Stimulated activated memory B cell treated with anti-CD40 and anti-IgM and Interleukin-4, amounts not matched to agents 10 μg/mL and 1 μg/mL and 100 μg/mL, for 72 hours (primary cell): ENCODE measurements around the gene MIA2.
"Not testable (repeated sequence)": the region's sequence is repeated elsewhere in the genome, so short reads cannot be mapped to it uniquely, and the experiment has no call there.

Experiments
- ATAC-seq: fragments of 150-1000 bp; cut with Tn5 transposase; 2 replicates; pipeline ENCODE4 v1.10.0; 2021
- H3K27ac Mint-ChIP-seq: one replicate; pipeline ENCODE4 v1.8.0; 2022; ENCODE audit warnings: mild to moderate bottlenecking, mixed read lengths
- H3K27me3 Mint-ChIP-seq: one replicate; pipeline ENCODE4 v1.8.0; 2022; ENCODE audit warnings: mixed read lengths
- H3K36me3 Mint-ChIP-seq: one replicate; pipeline ENCODE4 v1.8.0; 2022; ENCODE audit warnings: mixed read lengths
- H3K4me1 Mint-ChIP-seq: one replicate; pipeline ENCODE4 v1.8.0; 2022; ENCODE audit warnings: mixed read lengths
- H3K4me3 Mint-ChIP-seq: one replicate; pipeline ENCODE4 v1.8.0; 2022; ENCODE audit warnings: mild to moderate bottlenecking, moderate library complexity, mixed read lengths
- H3K9me3 Mint-ChIP-seq: one replicate; pipeline ENCODE4 v1.8.0; 2022; ENCODE audit warnings: mixed read lengths

The MIA2 gene, protein sequence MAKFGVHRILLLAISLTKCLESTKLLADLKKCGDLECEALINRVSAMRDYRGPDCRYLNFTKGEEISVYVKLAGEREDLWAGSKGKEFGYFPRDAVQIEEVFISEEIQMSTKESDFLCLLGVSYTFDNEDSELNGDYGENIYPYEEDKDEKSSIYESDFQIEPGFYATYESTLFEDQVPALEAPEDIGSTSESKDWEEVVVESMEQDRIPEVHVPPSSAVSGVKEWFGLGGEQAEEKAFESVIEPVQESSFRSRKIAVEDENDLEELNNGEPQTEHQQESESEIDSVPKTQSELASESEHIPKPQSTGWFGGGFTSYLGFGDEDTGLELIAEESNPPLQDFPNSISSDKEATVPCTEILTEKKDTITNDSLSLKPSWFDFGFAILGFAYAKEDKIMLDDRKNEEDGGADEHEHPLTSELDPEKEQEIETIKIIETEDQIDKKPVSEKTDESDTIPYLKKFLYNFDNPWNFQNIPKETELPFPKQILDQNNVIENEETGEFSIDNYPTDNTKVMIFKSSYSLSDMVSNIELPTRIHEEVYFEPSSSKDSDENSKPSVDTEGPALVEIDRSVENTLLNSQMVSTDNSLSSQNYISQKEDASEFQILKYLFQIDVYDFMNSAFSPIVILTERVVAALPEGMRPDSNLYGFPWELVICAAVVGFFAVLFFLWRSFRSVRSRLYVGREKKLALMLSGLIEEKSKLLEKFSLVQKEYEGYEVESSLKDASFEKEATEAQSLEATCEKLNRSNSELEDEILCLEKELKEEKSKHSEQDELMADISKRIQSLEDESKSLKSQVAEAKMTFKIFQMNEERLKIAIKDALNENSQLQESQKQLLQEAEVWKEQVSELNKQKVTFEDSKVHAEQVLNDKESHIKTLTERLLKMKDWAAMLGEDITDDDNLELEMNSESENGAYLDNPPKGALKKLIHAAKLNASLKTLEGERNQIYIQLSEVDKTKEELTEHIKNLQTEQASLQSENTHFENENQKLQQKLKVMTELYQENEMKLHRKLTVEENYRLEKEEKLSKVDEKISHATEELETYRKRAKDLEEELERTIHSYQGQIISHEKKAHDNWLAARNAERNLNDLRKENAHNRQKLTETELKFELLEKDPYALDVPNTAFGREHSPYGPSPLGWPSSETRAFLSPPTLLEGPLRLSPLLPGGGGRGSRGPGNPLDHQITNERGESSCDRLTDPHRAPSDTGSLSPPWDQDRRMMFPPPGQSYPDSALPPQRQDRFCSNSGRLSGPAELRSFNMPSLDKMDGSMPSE (N-terminal part only)

DNA sequence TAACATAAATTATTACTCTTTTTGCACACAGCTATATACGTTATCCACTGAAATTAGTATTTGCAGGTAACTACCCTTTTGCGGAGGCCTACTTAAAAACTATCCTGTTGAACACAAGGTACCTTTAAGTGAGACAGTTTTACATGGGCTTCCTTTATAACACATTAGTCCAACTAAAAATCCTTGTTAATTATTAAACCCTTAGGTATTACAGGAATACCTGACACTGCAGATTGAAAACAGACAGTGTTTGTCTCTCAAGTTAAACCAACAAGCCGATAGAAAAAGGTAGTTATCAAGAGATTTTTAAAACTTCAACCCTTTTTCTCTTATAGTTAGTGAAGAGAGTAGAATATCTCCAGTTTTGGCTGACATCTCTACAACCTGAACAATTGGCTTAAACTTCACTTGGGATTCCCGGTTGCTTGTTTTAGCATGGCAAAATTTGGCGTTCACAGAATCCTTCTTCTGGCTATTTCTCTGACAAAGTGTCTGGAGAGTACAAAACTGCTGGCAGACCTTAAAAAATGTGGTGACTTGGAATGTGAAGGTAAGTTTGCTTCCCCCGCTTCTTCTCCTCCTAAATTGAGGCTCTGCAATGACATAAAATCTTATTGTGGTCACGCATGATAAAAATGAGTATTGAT is at the start of gene MIA2:
MIA2 (plus strand) TSS at position 236 of the 647 bp plus-strand sequence; CDS start at position 436, 200 bp downstream.
- ATAC-seq: no peak
- no peak within 1 kb of the TSS for H3K4me3 Mint-ChIP-seq
- no peaks in the 10 kb centered on the region for H3K9me3 Mint-ChIP-seq
- peaks cover 6% of the 10 kb centered on the region for H3K4me1 Mint-ChIP-seq
- H3K36me3 Mint-ChIP-seq: no peaks in the 10 kb centered on the region
- no peaks in the 10 kb centered on the region for H3K27me3 Mint-ChIP-seq
- no peak within 1 kb of the TSS for H3K27ac Mint-ChIP-seq

- no peak for ATAC-seq
Measured at GRCh38 chr14:39184628-39185255, 49.0 kb upstream of the MIA2 start.

GRCh38 chr14:39185256-39186049 is 48.3 kb upstream of the MIA2 start:
- Mint-ChIP-seq H3K27ac (no peak overlapping the region), H3K4me3 (no peak overlapping the region), H3K4me1 (peaks cover 8% of the 10 kb centered on the region), H3K27me3 (no peaks in the 10 kb centered on the region), H3K9me3 (no peaks in the 10 kb centered on the region), H3K36me3 (peaks cover 22% of the 10 kb centered on the region)
- no peak for ATAC-seq

More at GRCh38 chr14:39184628-39185255, 49.0 kb upstream of the MIA2 start:
- Mint-ChIP-seq H3K4me1 (peaks cover 8% of the 10 kb centered on the region), H3K27me3 (no peaks in the 10 kb centered on the region), H3K9me3 (no peaks in the 10 kb centered on the region), H3K27ac (no peak overlapping the region), H3K36me3 (peaks cover 19% of the 10 kb centered on the region), H3K4me3 (no peak overlapping the region)

DNA sequence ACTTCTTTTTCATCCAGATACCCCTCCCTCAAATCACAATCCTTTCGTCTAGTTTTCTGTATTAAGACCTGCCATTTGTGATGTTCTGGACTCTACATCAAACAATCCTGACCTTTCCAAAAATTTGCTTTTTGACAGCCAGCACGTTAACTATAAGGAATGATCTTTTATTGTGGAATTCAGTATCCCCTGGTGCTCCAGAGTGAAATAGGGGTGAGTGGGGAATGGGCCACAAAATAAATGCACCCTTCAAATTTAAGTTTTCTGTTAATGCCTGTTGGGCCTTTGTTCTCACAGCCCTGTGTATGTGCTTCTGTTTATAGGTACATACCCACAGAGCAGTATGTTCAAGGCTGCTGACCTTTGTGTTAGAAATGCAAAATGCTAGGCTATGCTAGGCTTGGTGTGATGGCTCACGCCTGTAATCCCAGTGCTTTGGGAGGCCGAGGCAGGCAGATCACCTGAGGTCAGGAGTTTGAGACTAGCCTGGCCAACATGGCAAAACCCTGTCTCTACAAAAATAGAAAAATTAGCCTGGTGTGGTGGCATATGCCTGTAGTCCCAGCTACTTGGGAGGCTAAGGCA is 46.7 kb upstream of the MIA2 start:
- Mint-ChIP-seq H3K9me3 (no peaks in the 10 kb centered on the region), H3K36me3 (peaks cover 32% of the 10 kb centered on the region), H3K4me1 (peaks cover 8% of the 10 kb centered on the region), H3K27ac (no peak overlapping the region), H3K27me3 (no peaks in the 10 kb centered on the region), H3K4me3 (no peak overlapping the region)
- ATAC-seq: no peak

DNA sequence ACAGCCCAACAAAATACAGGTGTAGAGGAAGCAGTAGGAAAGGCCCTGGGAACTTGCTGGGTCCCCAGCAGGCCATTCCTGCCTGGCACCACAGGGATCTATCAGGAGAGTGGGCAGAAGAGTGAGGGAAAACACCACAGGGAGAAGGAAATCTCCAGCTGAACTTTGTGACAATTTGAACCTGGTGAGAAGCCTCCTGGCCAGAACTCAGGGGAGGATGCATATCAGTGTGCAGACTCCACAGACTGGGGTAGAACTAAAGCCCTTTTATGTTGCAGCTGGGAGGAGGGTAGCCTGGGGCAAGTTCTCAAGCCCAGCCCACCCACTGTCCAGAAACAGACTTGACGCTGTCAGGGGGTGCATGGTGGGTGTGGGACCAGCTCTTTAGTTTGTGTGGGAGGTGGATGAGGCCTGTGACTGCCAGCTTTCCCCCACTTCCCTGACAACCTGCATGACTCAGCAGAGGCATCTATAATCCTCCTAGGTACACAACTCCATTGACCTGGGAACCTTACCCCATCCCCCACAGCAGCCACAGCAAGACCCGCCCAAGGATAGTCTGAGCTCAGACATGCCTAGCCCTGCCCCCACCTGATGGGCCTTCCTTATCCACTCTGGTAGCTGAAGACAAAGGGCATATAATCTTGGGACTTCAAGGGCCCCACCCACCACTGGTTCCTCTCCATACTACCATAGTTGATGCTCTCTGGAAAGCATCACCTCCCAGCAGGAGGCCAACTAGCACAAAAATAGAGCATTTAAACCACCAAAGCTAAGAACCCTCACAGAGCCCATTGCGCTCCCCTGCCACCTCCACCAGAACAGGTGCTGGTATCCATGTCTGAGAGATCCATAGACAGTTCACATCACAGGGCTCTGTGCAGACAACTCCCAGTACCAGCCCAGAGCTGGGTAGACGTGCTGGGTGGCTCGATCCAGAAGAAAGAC is 29.8 kb upstream of the MIA2 start:
- Mint-ChIP-seq H3K27ac (no peak overlapping the region), H3K4me3 (no peak overlapping the region), H3K36me3 (no peaks in the 10 kb centered on the region), H3K4me1 (peaks cover 7% of the 10 kb centered on the region), H3K27me3 (no peaks in the 10 kb centered on the region), H3K9me3 (no peaks in the 10 kb centered on the region)
- ATAC-seq: no peak

DNA sequence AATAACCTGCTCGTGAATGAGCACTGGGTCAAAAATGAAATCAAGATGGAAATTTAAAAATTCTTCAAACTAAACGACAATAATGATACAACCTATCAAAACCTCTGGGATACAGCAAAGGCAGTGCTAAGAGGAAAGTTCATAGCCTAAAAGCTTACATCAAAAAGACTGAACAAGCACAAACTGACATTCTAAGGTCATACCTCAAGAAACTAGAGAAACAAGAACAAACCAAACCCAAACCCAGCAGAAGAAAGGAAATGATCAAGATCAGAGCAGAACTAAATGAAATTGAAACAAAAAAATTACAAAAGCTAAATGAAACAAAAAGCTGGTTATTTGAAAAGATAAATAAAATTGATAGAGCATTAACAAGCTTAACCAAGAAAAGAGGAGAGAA is 26.3 kb upstream of the MIA2 start:
- not testable (repeated sequence) for H3K4me1 Mint-ChIP-seq, ATAC-seq, H3K9me3 Mint-ChIP-seq, H3K27ac Mint-ChIP-seq, H3K27me3 Mint-ChIP-seq, H3K36me3 Mint-ChIP-seq, H3K4me3 Mint-ChIP-seq

- ATAC-seq: no peak
- no peak overlapping the region for H3K4me3 Mint-ChIP-seq
- no peaks in the 10 kb centered on the region for H3K9me3 Mint-ChIP-seq
- no peak overlapping the region for H3K27ac Mint-ChIP-seq
- H3K27me3 Mint-ChIP-seq: no peaks in the 10 kb centered on the region
- no peaks in the 10 kb centered on the region for H3K36me3 Mint-ChIP-seq
- H3K4me1 Mint-ChIP-seq: peaks cover 7% of the 10 kb centered on the region
Measured at GRCh38 chr14:39211109-39211741, 22.5 kb upstream of the MIA2 start.

- H3K4me3 Mint-ChIP-seq: no peak overlapping the region
- H3K27me3 Mint-ChIP-seq: no peaks in the 10 kb centered on the region
- no peaks in the 10 kb centered on the region for H3K9me3 Mint-ChIP-seq
- ATAC-seq: no peak
- no peak overlapping the region for H3K27ac Mint-ChIP-seq
- H3K36me3 Mint-ChIP-seq: no peaks in the 10 kb centered on the region
- peaks cover 8% of the 10 kb centered on the region for H3K4me1 Mint-ChIP-seq
Measured at GRCh38 chr14:39212034-39212433, 21.7 kb upstream of the MIA2 start.

DNA sequence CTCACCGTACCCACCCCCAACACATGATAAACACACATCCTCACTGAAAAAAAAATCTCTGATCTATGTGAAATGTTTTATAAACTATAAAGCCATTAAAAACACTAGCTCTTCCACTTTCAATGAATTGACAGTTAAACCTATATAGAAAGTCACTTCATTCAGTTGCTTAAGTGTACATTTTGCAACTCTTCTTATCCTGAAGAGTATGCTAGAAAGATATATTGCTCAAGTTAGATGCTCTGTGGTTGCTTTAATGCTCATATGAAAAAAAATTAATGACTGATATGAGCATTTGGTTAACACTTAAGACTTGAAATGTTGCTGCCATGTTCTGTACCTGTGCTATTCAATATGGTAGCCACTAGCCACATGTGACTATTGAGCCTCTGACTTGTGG is 21.0 kb upstream of the MIA2 start:
- Mint-ChIP-seq H3K36me3 (no peaks in the 10 kb centered on the region), H3K4me1 (peaks cover 6% of the 10 kb centered on the region), H3K4me3 (no peak overlapping the region), H3K27ac (no peak overlapping the region), H3K9me3 (no peaks in the 10 kb centered on the region), H3K27me3 (no peaks in the 10 kb centered on the region)
- no peak for ATAC-seq

- H3K9me3 Mint-ChIP-seq: no peaks in the 10 kb centered on the region
- H3K36me3 Mint-ChIP-seq: no peaks in the 10 kb centered on the region
- H3K27me3 Mint-ChIP-seq: no peaks in the 10 kb centered on the region
- no peak overlapping the region for H3K4me3 Mint-ChIP-seq
- H3K27ac Mint-ChIP-seq: no peak overlapping the region
- ATAC-seq: no peak
- H3K4me1 Mint-ChIP-seq: peaks cover 13% of the 10 kb centered on the region
Measured at GRCh38 chr14:39217214-39217879, 16.4 kb upstream of the MIA2 start.

- ATAC-seq: no peak
- no peaks in the 10 kb centered on the region for H3K9me3 Mint-ChIP-seq
- H3K27ac Mint-ChIP-seq: no peak overlapping the region
- peaks cover 13% of the 10 kb centered on the region for H3K4me1 Mint-ChIP-seq
- H3K36me3 Mint-ChIP-seq: no peaks in the 10 kb centered on the region
- no peak overlapping the region for H3K4me3 Mint-ChIP-seq
- H3K27me3 Mint-ChIP-seq: no peaks in the 10 kb centered on the region
Measured at GRCh38 chr14:39218171-39218769, 15.4 kb upstream of the MIA2 start.
